ENCODE measurements around the gene BCR. TPM values are rescaled to one million over a fixed set of nuclear protein-coding genes. Genes with fewer than 3 reads are reported as not detected.

Gene BCR
- total and polyA plus RNA-seq, 2 of the 13 experiments (the other 11 are each of a cell fraction or from before 2014, with no cell fraction given): 19.9 to 33.6 TPM

GRCh38 chr22:23263651-23264555 lies 83.6 kb downstream of the BCR start:
- WGBS (ENCODE audit: low lambda C conversion rate): 96% methylated on average over 14 of the region's 20 CpGs
- TF ChIP-seq ZHX1 (CRISPR knock-in tag; IDR thresholded peaks at IDR 0.05; ENCODE audit: low read depth) (no peak), ZBTB26 (CRISPR knock-in tag; IDR thresholded peaks at IDR 0.05; ENCODE audit: borderline replicate concordance) (no peak), ZNF30 (CRISPR knock-in tag; IDR thresholded peaks at IDR 0.05) (no peak), NFIC (IDR thresholded peaks at IDR 0.05; ENCODE audit: low read length) (no peak), ZNF333 (CRISPR knock-in tag; IDR thresholded peaks at IDR 0.05; ENCODE audit: borderline replicate concordance) (no peak), PTBP1 (IDR thresholded peaks at IDR 0.05; ENCODE audit: low read depth, low read length, poor library complexity, severe bottlenecking) (no peak), ZNF513 (CRISPR knock-in tag; conservative IDR thresholded peaks at IDR 0.05) (no peak), ZMYM4 (CRISPR knock-in tag; IDR thresholded peaks at IDR 0.05) (no peak), KLF11 (CRISPR knock-in tag; IDR thresholded peaks at IDR 0.05) (no peak), ZNF234 (CRISPR knock-in tag; conservative IDR thresholded peaks at IDR 0.05) (no peak), RXRB (CRISPR knock-in tag; IDR thresholded peaks at IDR 0.05; ENCODE audit: borderline replicate concordance) (no peak), MYC (CRISPR knock-in tag; IDR thresholded peaks at IDR 0.05; ENCODE audit: borderline replicate concordance) (no peak), ZBTB25 (CRISPR knock-in tag; IDR thresholded peaks at IDR 0.05) (no peak), FOXK1 (CRISPR knock-in tag; IDR thresholded peaks at IDR 0.05; ENCODE audit: borderline replicate concordance, low read depth) (no peak)

More at GRCh38 chr22:23263651-23264555, 83.6 kb downstream of the BCR start:
- ATAC-seq (no peak), DNase-seq (ENCODE audit: low spot score) (no peak), FAIRE-seq (no peak)
- Histone ChIP-seq H3K79me2 (ENCODE audit: insufficient read depth, low read length) (no peaks in the 10 kb centered on the region), H2AFZ (ENCODE audit: low read length) (no peak overlapping the region), H3K4me3 (replicated peaks in 1 of 3; ENCODE audit: insufficient read depth in 1 of 3, low read depth in 2 of 3, low read length in 3 of 3) (no peak overlapping the region), H3K4me1 (ENCODE audit: insufficient read depth, low read length) (0 out of 2 replicates have a peak, but pooled peaks cover under 1% of the 10 kb centered on the region), H3K36me3 (replicated peaks in 1 of 2; ENCODE audit: control insufficient read depth in 1 of 2, insufficient read depth in 2 of 2, low read length in 2 of 2) (peaks cover 20 to 79% of the 10 kb centered on the region in 2 experiments; a peak in 4 of 5 replicates), H3K9me3 (ENCODE audit: low read length) (no peaks in the 10 kb centered on the region), H3K27me3 (ENCODE audit: control insufficient read depth in 1 of 2, insufficient read depth in 2 of 2, low read length in 2 of 2) (no peaks in the 10 kb centered on the region), H3K27ac (ENCODE audit: extremely low read length, insufficient read depth, low read length) (no peak overlapping the region), H4K20me1 (ENCODE audit: insufficient read depth, low read length) (no peaks in the 10 kb centered on the region), H3K4me2 (ENCODE audit: low read depth, low read length) (no peak overlapping the region), H3K9ac (ENCODE audit: insufficient read depth, low read depth, low read length) (no peak overlapping the region)
- no TSS peak for BruUV-seq (replicated peaks)
- in situ Hi-C loops (cut with HindIII; ENCODE audit: extremely low pct_ligation_motif_present, low pct_unique_long_range_greater_than_20kb): no loop called here
- intact Hi-C loops (cut with micrococcal nuclease; ENCODE audit: unreplicated experiment): no loop called here
- CTCF ChIA-PET (ENCODE audit: low intra/inter-chr PET ratio, low total read pairs): no interaction called here
- POLR2A ChIA-PET: no interaction called here
